ENCODE results near the gene BICD1.
"Not testable (repeated sequence)": the region's sequence is repeated elsewhere in the genome, so short reads cannot be mapped to it uniquely, and the experiment has no call there.

The BICD1 gene

DNA sequence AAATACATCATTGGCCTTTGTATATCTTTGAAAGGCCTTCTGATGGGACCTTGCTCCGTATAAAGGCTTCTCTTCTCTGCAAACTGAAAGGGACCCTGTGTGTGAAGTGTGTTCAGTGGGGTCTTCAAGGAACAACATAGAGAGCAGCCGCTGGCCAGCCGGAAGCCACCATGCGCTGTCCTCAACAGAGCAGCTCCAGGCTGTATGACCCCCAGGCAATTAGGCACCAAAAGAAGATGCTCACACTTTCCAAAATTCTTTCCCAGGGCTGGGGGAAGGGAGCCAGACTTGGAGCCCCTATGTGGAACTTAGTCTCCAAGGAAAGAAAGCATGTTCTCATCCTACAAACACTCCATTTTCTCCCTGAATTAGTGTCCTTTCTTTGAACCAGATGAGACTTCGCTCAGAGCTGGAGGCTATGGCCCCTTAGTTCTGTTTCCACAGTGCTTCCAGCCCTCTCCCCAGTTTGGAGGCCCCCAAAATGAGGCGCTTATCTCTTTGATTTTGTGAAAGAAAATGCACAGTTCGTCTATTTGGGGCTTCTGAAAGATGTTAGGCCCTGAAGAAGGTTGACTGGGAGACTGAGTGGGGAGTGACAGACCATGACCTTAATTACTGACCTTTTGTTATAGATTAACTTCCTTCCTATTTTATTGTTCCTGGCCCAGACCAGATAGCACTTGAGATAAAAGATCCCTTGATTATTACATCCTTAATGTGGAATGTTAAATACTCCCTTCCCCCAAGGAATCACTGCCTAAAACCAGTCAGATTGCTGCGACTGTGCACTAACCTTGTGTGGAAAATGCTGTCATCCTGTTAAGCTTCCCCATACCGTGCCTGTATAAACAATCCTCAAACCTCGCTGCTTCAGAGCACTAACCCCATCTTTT, 164.4 kb downstream of the BICD1 start:
- H3K4me1 Mint-ChIP-seq: peaks cover 30% of the 10 kb centered on the region
- H3K36me3 Mint-ChIP-seq (ENCODE audit: low read depth): peaks cover 5% of the 10 kb centered on the region
- H3K4me3 Mint-ChIP-seq: no peak overlapping the region
- TF ChIP-seq, protein P1, sequence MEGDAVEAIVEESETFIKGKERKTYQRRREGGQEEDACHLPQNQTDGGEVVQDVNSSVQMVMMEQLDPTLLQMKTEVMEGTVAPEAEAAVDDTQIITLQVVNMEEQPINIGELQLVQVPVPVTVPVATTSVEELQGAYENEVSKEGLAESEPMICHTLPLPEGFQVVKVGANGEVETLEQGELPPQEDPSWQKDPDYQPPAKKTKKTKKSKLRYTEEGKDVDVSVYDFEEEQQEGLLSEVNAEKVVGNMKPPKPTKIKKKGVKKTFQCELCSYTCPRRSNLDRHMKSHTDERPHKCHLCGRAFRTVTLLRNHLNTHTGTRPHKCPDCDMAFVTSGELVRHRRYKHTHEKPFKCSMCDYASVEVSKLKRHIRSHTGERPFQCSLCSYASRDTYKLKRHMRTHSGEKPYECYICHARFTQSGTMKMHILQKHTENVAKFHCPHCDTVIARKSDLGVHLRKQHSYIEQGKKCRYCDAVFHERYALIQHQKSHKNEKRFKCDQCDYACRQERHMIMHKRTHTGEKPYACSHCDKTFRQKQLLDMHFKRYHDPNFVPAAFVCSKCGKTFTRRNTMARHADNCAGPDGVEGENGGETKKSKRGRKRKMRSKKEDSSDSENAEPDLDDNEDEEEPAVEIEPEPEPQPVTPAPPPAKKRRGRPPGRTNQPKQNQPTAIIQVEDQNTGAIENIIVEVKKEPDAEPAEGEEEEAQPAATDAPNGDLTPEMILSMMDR (IDR thresholded peaks at IDR 0.05; ENCODE audit: unreplicated experiment in 3 of 3): no peak
- H3K27me3 Mint-ChIP-seq (ENCODE audit: low read depth): no peaks in the 10 kb centered on the region
- no peaks in the 10 kb centered on the region for H3K9me3 Mint-ChIP-seq
- H3K27ac Mint-ChIP-seq: peak overlapping the region; percentile 71 to 96 (median 82)

DNA sequence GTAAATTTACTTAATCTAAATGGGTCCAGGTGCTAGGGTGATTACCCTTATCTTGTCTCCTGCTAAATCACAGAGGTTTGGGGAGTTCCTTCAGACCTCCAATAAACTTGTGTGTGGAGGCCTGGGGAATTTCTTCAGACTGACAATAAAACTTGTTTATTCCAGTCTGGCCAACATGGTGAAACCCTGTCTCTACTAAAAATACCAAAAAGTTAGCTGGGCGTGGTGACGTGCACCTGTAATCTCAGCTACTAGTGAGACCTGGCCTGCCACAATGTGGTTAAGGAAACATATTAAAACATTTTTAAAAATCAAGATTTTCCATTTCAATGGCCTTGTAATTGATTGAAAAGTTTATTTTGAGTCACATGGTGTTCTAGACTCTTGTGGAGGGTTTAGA, 165.8 kb downstream of the BICD1 start:
- Mint-ChIP-seq H3K4me3 (no peak overlapping the region), H3K4me1 (peaks cover 30% of the 10 kb centered on the region), H3K27me3 (ENCODE audit: low read depth) (no peaks in the 10 kb centered on the region), H3K9me3 (no peaks in the 10 kb centered on the region), H3K27ac (peak overlapping the region; percentile 71 to 96 (median 82)), H3K36me3 (ENCODE audit: low read depth) (peaks cover 5% of the 10 kb centered on the region)
- TF ChIP-seq, protein P1 (IDR thresholded peaks at IDR 0.05; ENCODE audit: unreplicated experiment in 3 of 3): no peak

- Mint-ChIP-seq H3K4me1 (peaks cover 30% of the 10 kb centered on the region), H3K4me3 (no peak overlapping the region), H3K27me3 (ENCODE audit: low read depth) (no peaks in the 10 kb centered on the region), H3K9me3 (no peaks in the 10 kb centered on the region), H3K36me3 (ENCODE audit: low read depth) (peaks cover 9% of the 10 kb centered on the region), H3K27ac (peak overlapping the region; percentile 71 to 96 (median 82))
- TF ChIP-seq, protein P1 (IDR thresholded peaks at IDR 0.05; ENCODE audit: unreplicated experiment in 3 of 3): no peak
These were observed 166.4 kb downstream of the BICD1 start for GRCh38 chr12:32273063-32273522.

- no peaks in the 10 kb centered on the region for H3K27me3 Mint-ChIP-seq (ENCODE audit: low read depth)
- peak overlapping the region; percentile 71 to 96 (median 82) for H3K27ac Mint-ChIP-seq
- no peaks in the 10 kb centered on the region for H3K9me3 Mint-ChIP-seq
- TF ChIP-seq, protein P1 (IDR thresholded peaks at IDR 0.05; ENCODE audit: unreplicated experiment in 3 of 3): no peak
- peaks cover 30% of the 10 kb centered on the region for H3K4me1 Mint-ChIP-seq
- peaks cover 9% of the 10 kb centered on the region for H3K36me3 Mint-ChIP-seq (ENCODE audit: low read depth)
- no peak overlapping the region for H3K4me3 Mint-ChIP-seq
These were observed 167.1 kb downstream of the BICD1 start for GRCh38 chr12:32273712-32274111.

DNA sequence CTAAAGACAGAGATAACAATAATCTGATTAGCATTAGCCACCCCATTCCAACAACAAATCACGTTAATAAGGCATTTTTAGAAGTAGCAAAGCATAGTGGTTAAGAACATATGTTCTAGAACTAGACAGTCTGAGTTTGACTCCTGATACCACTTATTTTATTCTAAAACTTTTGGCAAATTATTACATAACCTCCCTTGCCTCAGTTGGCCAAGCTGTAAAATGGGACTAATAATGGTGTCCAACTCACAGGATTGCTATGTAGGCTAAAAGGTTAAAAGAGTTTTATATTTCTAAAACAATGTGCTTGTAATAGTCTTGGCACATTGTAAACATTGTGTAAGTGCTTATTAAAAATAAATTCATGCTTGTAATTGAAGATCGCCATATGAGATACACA, 168.0 kb downstream of the BICD1 start:
- Mint-ChIP-seq H3K9me3 (no peaks in the 10 kb centered on the region), H3K27me3 (ENCODE audit: low read depth) (no peaks in the 10 kb centered on the region), H3K4me3 (no peak overlapping the region), H3K27ac (no peak overlapping the region), H3K36me3 (ENCODE audit: low read depth) (peaks cover 9% of the 10 kb centered on the region), H3K4me1 (peaks cover 37% of the 10 kb centered on the region)
- TF ChIP-seq, protein P1 (IDR thresholded peaks at IDR 0.05; ENCODE audit: unreplicated experiment in 3 of 3): no peak

DNA sequence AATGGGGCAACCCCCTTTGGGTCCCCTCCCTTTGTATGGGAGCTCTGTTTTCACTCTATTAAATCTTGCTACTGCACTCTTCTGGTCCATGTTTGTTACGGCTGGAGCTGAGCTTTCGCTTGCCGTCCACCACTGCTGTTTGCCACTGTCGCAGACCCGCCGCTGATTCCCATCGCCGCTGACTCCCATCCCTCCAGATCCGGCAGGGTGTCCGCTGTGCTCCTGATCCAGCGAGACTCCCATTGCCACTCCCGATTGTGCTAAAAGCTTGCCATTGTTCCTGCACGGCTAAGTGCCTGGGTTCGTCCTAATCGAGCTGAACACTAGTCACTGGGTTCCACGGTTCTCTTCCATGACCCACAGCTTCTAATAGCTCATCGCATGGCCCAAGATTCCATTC, 168.9 kb downstream of the BICD1 start:
- Mint-ChIP-seq H3K4me1 (peaks cover 37% of the 10 kb centered on the region), H3K36me3 (ENCODE audit: low read depth) (peaks cover 12% of the 10 kb centered on the region)
- H3K27ac Mint-ChIP-seq; H3K9me3 Mint-ChIP-seq; H3K4me3 Mint-ChIP-seq; H3K27me3 Mint-ChIP-seq (ENCODE audit: low read depth): not testable (repeated sequence)

Measured in nephron (organoid).